NCI-H524 treated with DMSO at 0.1 percent for 48 hours (cell line): Measurements from ENCODE around the gene NEK10.

ENCODE experiments used
- DNase-seq: peaks from one replicate; lab custom pipeline; 2025; lab: John Stamatoyannopoulos, UW

The NEK10 gene

GRCh38 chr3:27176256-27176655 lies 192.9 kb downstream of the NEK10 start:
- DNase-seq: no peak

DNA sequence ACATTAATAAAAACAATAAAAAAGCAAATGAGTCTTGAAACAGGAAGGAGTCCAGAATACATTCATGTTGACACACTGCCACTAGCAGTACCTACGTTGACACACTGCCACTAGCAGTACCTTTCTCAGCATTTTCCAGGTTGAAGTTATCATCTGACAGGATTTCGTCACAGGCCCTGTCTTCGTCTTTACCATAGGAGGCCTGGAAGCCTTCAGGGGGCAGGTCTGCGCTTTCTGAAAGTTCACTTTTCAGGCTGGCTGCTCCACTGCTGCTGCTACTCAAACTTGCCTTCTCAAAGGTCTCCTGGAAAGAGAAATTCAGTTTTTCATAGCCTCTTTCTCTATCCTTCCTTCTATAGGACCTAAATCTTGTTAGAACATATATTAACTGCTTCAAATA lies 194.7 kb downstream of the NEK10 start:
- DNase-seq: no peak

DNA sequence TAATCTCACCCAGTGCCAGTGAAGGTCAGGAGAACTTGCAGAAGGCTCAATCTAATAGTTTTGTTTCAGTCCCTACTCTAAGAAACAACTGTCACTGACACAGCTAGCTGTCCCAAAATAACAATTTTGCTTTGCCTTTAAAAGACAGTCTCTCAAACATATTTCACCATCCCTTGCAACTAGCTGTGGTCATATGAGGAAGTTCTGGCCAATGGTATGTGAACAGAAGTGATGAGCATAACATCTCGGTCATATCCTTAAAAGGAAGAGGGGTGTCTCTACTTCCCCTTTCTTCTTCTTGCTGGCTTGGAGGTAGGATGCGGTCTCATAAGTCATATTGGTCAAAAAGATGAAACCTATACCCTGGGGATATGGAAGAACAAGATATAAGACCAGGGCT lies 198.1 kb downstream of the NEK10 start:
- DNase-seq: no peak

- peak; percentile 17 for DNase-seq
Observed at GRCh38 chr3:27166888-27167287, 202.3 kb downstream of the NEK10 start.

- no peak for DNase-seq
Observed at GRCh38 chr3:27165321-27165721, 203.9 kb downstream of the NEK10 start.

GRCh38 chr3:27160779-27161287 lies 208.3 kb downstream of the NEK10 start:
- no peak for DNase-seq

DNA sequence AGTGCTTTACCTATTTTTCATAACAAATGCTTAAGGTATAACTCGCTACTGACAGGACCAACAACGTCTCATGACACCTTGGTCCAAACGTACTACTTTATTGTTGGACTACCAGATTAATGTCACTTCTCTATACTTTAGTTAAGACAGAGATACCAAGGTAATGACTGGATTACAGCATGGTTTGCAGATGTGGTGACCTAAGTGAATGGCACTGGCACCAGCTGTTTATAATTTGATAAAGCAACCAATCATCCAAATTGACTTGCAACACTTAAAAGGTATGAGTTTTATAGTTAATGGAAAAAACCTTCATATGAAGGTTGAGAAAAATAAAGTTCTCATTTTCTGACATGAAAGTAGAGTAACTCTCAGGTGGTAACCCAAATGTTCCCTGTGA lies 209.0 kb downstream of the NEK10 start:
- DNase-seq: no peak

DNA sequence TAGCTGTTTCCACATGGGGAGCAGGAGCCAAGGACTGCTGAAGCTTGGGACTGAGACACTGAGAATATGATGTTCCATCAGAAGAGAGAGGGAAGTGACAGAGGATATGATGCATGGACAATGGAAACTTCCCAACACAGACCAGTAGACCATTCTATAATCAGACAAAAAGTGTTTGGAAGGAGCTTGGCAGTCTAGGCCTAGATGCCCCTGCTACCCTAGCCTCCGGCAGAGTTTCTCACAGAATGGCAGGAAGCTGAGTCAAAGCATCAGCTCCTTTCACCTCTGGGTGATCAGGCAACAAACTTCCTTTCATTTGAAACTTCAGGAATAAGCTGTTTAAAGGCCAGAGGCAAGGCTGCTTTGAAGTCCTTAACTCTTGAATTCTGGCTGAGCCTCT lies 222.0 kb downstream of the NEK10 start:
- DNase-seq: no peak

- DNase-seq: no peak
Observed at GRCh38 chr3:27146786-27147185, 222.4 kb downstream of the NEK10 start.

DNA sequence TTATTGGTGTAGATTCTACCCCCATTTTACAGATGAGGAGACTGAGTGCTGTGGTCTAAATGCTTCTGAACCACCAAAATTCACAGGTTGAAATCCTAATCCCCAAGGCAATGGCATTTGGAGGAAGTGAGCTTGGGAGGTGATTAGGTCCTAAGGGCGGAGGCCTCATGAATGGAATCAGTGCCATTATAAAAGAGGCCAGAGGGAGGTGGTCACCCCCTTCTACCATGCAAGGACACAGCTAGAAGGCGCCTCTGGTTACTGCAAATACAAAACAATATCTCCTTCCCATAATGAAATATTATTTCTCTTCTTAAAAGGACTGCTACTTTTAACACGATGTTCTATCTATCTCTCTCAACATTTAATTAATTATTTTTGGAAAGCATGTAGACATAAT lies 223.5 kb downstream of the NEK10 start:
- no peak for DNase-seq

- no peak for DNase-seq
Observed at GRCh38 chr3:27141668-27142067, 227.5 kb downstream of the NEK10 start.

DNA sequence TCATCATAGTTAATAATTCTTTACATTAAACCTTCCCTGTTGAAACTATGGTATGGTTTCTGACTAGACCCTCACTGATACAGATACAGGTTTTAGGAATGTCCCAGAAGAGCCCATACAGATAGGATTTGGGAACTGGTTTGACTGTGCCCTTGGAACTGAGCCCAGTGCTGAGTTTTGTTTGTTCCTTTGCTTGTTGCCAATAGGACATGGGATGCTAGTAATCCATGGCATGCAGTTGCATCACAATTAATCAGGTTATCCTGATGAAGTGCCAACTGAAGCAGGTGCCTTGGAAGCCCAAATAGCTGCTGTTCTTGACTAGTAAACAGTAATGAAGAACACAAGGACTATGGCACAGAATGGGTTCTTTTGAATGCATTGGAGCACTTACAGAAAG lies 230.6 kb downstream of the NEK10 start:
- DNase-seq: no peak

- no peak for DNase-seq
Observed at GRCh38 chr3:27138005-27138404, 231.2 kb downstream of the NEK10 start.

- DNase-seq: no peak
Observed at GRCh38 chr3:27134171-27134796, 234.9 kb downstream of the NEK10 start.

- no peak for DNase-seq
Observed at GRCh38 chr3:27133060-27133459, 236.1 kb downstream of the NEK10 start.

GRCh38 chr3:27130796-27131195 lies 238.4 kb downstream of the NEK10 start:
- DNase-seq: no peak

DNA sequence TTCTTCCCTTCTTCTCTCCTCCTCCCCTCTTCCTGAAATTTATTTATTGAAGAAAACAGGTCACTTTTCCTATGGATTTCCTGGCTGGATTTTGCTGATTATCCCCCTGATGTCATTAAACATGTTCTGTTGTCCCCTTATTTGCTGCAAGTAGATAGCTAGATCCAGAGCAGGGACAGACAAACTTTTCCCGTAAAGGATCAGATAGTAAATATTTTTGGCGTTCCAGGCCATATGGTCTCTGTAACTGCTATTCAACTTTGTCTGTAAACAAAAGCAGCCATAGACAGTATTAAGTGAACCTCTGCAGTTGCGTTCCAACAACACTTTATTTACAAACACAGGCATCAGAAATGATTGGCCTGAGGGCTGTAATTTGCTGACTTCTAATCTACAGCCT lies 241.3 kb downstream of the NEK10 start:
- no peak for DNase-seq

- DNase-seq: no peak
Observed at GRCh38 chr3:27127195-27127594, 242.0 kb downstream of the NEK10 start.

DNA sequence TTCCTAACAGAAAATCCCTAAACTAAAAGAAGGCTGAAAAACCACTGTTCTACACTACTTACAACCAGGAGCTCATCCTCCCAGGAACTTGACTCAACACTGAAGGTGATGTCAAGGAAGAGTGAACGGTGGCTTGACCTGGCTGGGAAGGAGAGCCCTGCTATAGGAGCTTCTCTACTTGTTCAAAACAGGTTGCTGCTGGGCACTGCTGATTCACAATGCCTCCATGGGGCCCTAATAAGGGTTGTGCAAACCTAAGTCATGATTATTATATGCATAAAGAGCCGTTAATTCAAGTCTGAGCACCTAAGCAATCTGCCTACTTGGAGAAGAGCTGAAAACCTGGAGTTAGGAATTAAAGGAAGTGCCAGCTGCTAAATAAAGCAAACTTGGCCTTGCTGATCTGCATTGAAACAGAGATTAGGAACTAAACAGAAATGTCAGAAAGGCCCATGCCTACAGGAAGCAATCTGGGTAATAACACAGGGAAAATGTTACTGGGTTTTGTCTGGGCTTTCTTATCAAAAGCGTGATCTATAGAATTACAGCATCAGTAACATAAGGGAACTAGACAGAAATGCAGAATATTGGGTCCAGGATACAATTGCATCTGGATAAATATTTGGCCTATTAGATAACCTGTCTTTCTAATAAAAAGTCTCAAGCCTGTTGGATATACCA lies 243.2 kb downstream of the NEK10 start:
- no peak for DNase-seq

DNA sequence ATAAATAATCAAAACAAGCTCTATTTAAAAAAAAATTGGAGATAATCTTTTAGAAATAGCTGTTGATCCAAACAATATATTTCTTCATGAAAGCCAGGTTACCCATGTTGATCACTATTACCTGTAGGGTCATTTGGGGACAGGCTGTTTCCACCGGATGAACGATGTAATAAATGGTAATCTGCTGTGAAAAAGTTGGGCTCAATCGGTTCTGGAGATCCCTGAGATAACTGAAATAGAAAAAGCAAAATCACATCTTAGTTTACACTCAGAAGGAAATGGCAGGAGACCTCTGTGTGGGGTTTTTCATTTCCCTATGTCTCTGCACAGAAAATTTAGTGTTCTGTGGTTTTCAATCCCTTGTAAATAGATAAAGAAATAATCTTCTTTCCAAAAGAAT lies 249.5 kb downstream of the NEK10 start:
- no peak for DNase-seq

GRCh38 chr3:27115352-27115751 lies 253.8 kb downstream of the NEK10 start:
- no peak for DNase-seq

GRCh38 chr3:27114684-27115083 lies 254.5 kb downstream of the NEK10 start:
- no peak for DNase-seq

- DNase-seq: no peak
Observed at GRCh38 chr3:27114129-27114528, 255.1 kb downstream of the NEK10 start.

GRCh38 chr3:27110020-27110419 lies 259.2 kb downstream of the NEK10 start:
- DNase-seq: no peak
